Endothelial cell of umbilical vein (primary cell): ENCODE measurements around the gene PRKD2. TPM values are rescaled to one million over a fixed set of nuclear protein-coding genes. Genes with fewer than 3 reads are reported as not detected.

Source experiments
- BruUV-seq: library from RNA; stranded (reverse); fragments of 400-500 nt; replicated peaks from 2 replicates; lab custom pipeline; 2021; lab: Mats Ljungman, UMichigan
- CTCF ChIA-PET: fragments of 300-600, 350-600 bp; sonication (Branson Sonifier 250); formaldehyde crosslinking; loops from one replicate; lab custom pipeline; 2021; ENCODE audit warnings: antibody characterized with exemption, inconsistent platforms; lab: Charles Lee
- POLR2A ChIA-PET: fragments of 300-600, 350-600 bp; sonication (Branson Sonifier 250); formaldehyde crosslinking; loops from one replicate; lab custom pipeline; 2021; ENCODE audit warnings: antibody characterized with exemption, inconsistent platforms; lab: Charles Lee
- DNase-seq: peaks from one replicate; pipeline ENCODE4 v3.0.0-alpha.2; 2011; ENCODE audit warnings: low read depth, low spot score
- FAIRE-seq: peaks from 2 replicates; lab custom pipeline; 2011; peaks lifted over from hg19 to GRCh38; lab: Jason Lieb, UNC
- H2AFZ ChIP-seq: 2 replicates; pipeline ENCODE4 v1.6.0; 2012; ENCODE audit warnings: low read depth, low read length, control low read depth, inconsistent platforms
- H3K27ac ChIP-seq: 2 replicates; pipeline ENCODE4 v1.5.1; 2011; ENCODE audit warnings: low read depth, mild to moderate bottlenecking, control low read depth, low read length, moderate library complexity; ENCODE audit not compliant: insufficient read depth
- H3K27me3 ChIP-seq, 2 experiments: 2 replicates each; pipeline versions ENCODE4 v1.6.0 to v1.6.1; 2011; ENCODE audit warnings: low read length in 2 of 2, mixed read lengths in 1 of 2; ENCODE audit not compliant: control insufficient read depth in 2 of 2, insufficient read depth in 2 of 2
- H3K36me3 ChIP-seq, 2 experiments: 2 replicates in 1 of 2; 3 replicates in 1 of 2; pipeline ENCODE4 v1.5.1; 2011; ENCODE audit warnings: low read length in 2 of 2, mild to moderate bottlenecking in 1 of 2, moderate library complexity in 1 of 2; ENCODE audit not compliant: control insufficient read depth in 2 of 2, insufficient read depth in 2 of 2; ENCODE audit errors: extremely low read depth in 1 of 2
- H3K4me1 ChIP-seq: 3 replicates; pipeline ENCODE4 v1.5.1; 2011; ENCODE audit warnings: mild to moderate bottlenecking, low read length; ENCODE audit not compliant: control insufficient read depth, insufficient read depth; ENCODE audit errors: extremely low read depth
- H3K4me2 ChIP-seq: 2 replicates; pipeline ENCODE4 v1.6.1; 2011; ENCODE audit warnings: low read length, control low read depth, mixed read lengths; ENCODE audit not compliant: insufficient read depth
- H3K4me3 ChIP-seq, 3 experiments: fragments of 200-600 bp in 1 of 3; sonication (generic), shearing (Covaris generic) in 1 of 3; replicated peaks in 1 of 3; 2 replicates each; pipeline ENCODE4 v1.5.1; 2011 to 2016; ENCODE audit warnings: control low read depth in 3 of 3, low read length in 3 of 3, mild to moderate bottlenecking in 2 of 3, inconsistent platforms in 1 of 3, low read depth in 1 of 3, moderate library complexity in 1 of 3; ENCODE audit not compliant: insufficient read depth in 1 of 3
- H3K79me2 ChIP-seq: 2 replicates; pipeline ENCODE4 v1.6.0; 2012; ENCODE audit warnings: low read length, inconsistent platforms; ENCODE audit not compliant: control insufficient read depth, insufficient read depth
- H3K9ac ChIP-seq: replicated peaks from 2 replicates; pipeline ENCODE3; 2011; ENCODE audit warnings: low read length, control low read depth; ENCODE audit not compliant: insufficient read depth; ENCODE audit errors: extremely low read depth
- H3K9me1 ChIP-seq: replicated peaks from 3 replicates; pipeline ENCODE4 v1.6.0; 2011; ENCODE audit warnings: mild to moderate bottlenecking, low read length; ENCODE audit not compliant: control insufficient read depth, insufficient read depth; ENCODE audit errors: extremely low read depth
- H3K9me3 ChIP-seq: replicated peaks from 2 replicates; pipeline ENCODE4 v1.5.1; 2012; ENCODE audit warnings: low read length, inconsistent platforms; ENCODE audit not compliant: control insufficient read depth, insufficient read depth
- H4K20me1 ChIP-seq: replicated peaks from 2 replicates; pipeline ENCODE3; 2011; ENCODE audit warnings: mild to moderate bottlenecking, low read length; ENCODE audit not compliant: control insufficient read depth, insufficient read depth; ENCODE audit errors: extremely low read depth
- EZH2 ChIP-seq: IDR thresholded peaks from 2 replicates; pipeline ENCODE4 v1.6.1; 2012; ENCODE audit warnings: borderline replicate concordance, low read depth, mild to moderate bottlenecking, moderate library complexity, low read length, inconsistent platforms; ENCODE audit not compliant: severe bottlenecking
- FOS ChIP-seq: IDR thresholded peaks from 2 replicates; pipeline ENCODE4 v1.6.1; 2011; ENCODE audit warnings: mild to moderate bottlenecking, low read length, moderate library complexity, borderline replicate concordance; ENCODE audit not compliant: insufficient read depth
- GATA2 ChIP-seq: IDR thresholded peaks from 2 replicates; pipeline ENCODE4 v1.7.0; 2011; ENCODE audit warnings: low read depth, mild to moderate bottlenecking, moderate library complexity, mixed read lengths, low read length; ENCODE audit not compliant: insufficient read length, insufficient read depth
- JUN ChIP-seq: IDR thresholded peaks from 2 replicates; pipeline ENCODE4 v1.6.1; 2011; ENCODE audit warnings: borderline replicate concordance, low read depth; ENCODE audit not compliant: insufficient read length, insufficient read depth
- MYC ChIP-seq: IDR thresholded peaks from one replicate; pipeline ENCODE4 v1.6.1; 2011; ENCODE audit warnings: mild to moderate bottlenecking, low read depth, low read length
- POLR2A ChIP-seq: IDR thresholded peaks from 2 replicates; pipeline ENCODE4 v1.6.1; 2012; ENCODE audit warnings: low read depth, mild to moderate bottlenecking, control low read depth, low read length
- POLR2AphosphoS5 ChIP-seq: IDR thresholded peaks from 2 replicates; pipeline ENCODE4 v1.6.1; 2012; ENCODE audit warnings: low read depth, mild to moderate bottlenecking, control low read depth, low read length, moderate library complexity; ENCODE audit not compliant: insufficient read depth
- dilution Hi-C: fragments of 300-500 bp; cut with MboI; formaldehyde crosslinking; loops from one replicate; pipeline ENCODE4 v1.15.0; 2019; ENCODE audit warnings: low sequenced_read_pairs; ENCODE audit not compliant: extremely low pct_ligation_motif_present
- intact Hi-C: fragments of 100-400 bp; cut with micrococcal nuclease; formaldehyde crosslinking; loops from one replicate; pipeline ENCODE4 v1.10.0; 2022
- polyA plus RNA-seq, 4 experiments: library from polyadenylated mRNA; depleted of rRNA in 3 of 4; stranded (reverse) in 3 of 4; unstranded in 1 of 4; fragments of >200 nt; gene quantifications; 2 replicates each; pipeline versions ENCODE4 v1.2.1 to v1.2.3, GENCODE V29; 2011 to 2012; ENCODE audit warnings: missing spikeins in 1 of 4
- total RNA-seq: library from RNA; stranded (reverse); gene quantifications from 2 replicates; pipeline ENCODE4 v1.2.3, GENCODE V29; 2021
- TF ChIP-seq, protein P1 (sequence below): IDR thresholded peaks from 2 replicates; pipeline ENCODE4 v1.6.1; 2011; ENCODE audit not compliant: insufficient read depth, insufficient read length
- TF ChIP-seq, protein P2 (sequence below), 2 donors: IDR thresholded peaks; 1 replicate in 1 of 2; 2 replicates in 1 of 2; pipeline ENCODE4 v1.5.1; 2011; ENCODE audit warnings: low read length in 2 of 2, mild to moderate bottlenecking in 2 of 2, moderate library complexity in 2 of 2, control low read depth in 1 of 2, inconsistent platforms in 1 of 2, low read depth in 1 of 2; ENCODE audit not compliant: insufficient read depth in 1 of 2; ENCODE audit errors: extremely low read depth in 1 of 2

Gene PRKD2
- total and polyA plus RNA-seq, 2 donors (not counting 3 experiments of a cell fraction or from before 2014, with no cell fraction given) = 40.4 to 94.9 TPM

DNA sequence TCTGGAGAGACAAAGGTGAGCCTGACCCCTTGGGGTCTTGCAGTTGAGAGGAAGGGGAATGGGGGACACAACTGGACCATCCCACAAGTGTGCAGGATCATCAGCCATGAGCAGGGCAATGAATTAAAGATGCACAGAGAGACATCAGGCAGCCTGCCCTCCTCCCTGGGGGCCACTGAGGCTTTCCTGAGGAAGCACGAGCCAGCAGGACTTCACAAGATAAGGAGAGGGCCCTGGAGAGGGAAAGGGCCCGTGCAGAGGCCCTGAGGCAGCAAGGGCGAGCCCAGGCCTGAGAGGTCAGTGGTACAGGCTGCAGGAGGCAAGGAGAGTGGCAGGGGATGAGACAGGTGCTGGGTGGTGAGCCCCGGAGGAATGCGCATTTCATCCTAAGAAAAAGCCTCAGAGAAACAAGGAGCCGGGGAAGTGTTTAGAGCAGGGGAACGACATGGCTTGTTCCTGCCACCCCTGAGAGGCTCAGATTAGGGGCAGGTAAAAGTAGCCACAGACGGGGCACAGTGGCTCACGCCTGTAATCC is 9.0 kb upstream of the PRKD2 start:
- POLR2A ChIA-PET = no interaction called here
- DNase-seq = no peak
- intact Hi-C loops (no loop called here), dilution Hi-C loops (no loop called here)
- FAIRE-seq = no peak
- CTCF ChIA-PET = no interaction called here
- TF ChIP-seq MYC = no peak
- TF ChIP-seq, protein P1, sequence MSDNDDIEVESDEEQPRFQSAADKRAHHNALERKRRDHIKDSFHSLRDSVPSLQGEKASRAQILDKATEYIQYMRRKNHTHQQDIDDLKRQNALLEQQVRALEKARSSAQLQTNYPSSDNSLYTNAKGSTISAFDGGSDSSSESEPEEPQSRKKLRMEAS = no peak
- no peak for TF ChIP-seq JUN
- no peak for TF ChIP-seq GATA2
- TF ChIP-seq POLR2AphosphoS5 = no peak
- TF ChIP-seq POLR2A = no peak
- TF ChIP-seq, protein P2, sequence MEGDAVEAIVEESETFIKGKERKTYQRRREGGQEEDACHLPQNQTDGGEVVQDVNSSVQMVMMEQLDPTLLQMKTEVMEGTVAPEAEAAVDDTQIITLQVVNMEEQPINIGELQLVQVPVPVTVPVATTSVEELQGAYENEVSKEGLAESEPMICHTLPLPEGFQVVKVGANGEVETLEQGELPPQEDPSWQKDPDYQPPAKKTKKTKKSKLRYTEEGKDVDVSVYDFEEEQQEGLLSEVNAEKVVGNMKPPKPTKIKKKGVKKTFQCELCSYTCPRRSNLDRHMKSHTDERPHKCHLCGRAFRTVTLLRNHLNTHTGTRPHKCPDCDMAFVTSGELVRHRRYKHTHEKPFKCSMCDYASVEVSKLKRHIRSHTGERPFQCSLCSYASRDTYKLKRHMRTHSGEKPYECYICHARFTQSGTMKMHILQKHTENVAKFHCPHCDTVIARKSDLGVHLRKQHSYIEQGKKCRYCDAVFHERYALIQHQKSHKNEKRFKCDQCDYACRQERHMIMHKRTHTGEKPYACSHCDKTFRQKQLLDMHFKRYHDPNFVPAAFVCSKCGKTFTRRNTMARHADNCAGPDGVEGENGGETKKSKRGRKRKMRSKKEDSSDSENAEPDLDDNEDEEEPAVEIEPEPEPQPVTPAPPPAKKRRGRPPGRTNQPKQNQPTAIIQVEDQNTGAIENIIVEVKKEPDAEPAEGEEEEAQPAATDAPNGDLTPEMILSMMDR (IDR thresholded peaks at IDR 0.05; ENCODE audit: extremely low read depth in 1 of 2, insufficient read depth in 1 of 2, low read depth in 1 of 2, low read length in 2 of 2) = no peak
- TF ChIP-seq FOS = no peak
- TF ChIP-seq EZH2 = no peak
- H3K27me3 ChIP-seq = no peaks in the 10 kb centered on the region
- H3K4me2 ChIP-seq = no peak overlapping the region
- H3K36me3 ChIP-seq = peaks cover 13 to 59% of the 10 kb centered on the region in 2 experiments
- no peaks in the 10 kb centered on the region for H3K9me3 ChIP-seq
- no peak overlapping the region for H3K4me3 ChIP-seq
- H4K20me1 ChIP-seq = no peaks in the 10 kb centered on the region
- H3K9ac ChIP-seq = no peak overlapping the region
- peaks cover 21% of the 10 kb centered on the region for H3K79me2 ChIP-seq
- no peak overlapping the region for H3K27ac ChIP-seq
- H3K9me1 ChIP-seq = no peaks in the 10 kb centered on the region
- H2AFZ ChIP-seq = no peak overlapping the region
- no TSS peak for BruUV-seq
- peaks cover 51% of the 10 kb centered on the region for H3K4me1 ChIP-seq
